Measurements from ENCODE around the gene ANKRD23. TPM values are rescaled to one million over a fixed set of nuclear protein-coding genes. Genes with fewer than 3 reads are reported as not detected.
A peak's percentile ranks its signal among the peaks of the same experiment; 100 is the strongest.

The ANKRD23 gene
- total and polyA plus RNA-seq, 2 of the 13 experiments (the other 11 are each of a cell fraction or from before 2014, with no cell fraction given) = 1.5 to 1.6 TPM

DNA sequence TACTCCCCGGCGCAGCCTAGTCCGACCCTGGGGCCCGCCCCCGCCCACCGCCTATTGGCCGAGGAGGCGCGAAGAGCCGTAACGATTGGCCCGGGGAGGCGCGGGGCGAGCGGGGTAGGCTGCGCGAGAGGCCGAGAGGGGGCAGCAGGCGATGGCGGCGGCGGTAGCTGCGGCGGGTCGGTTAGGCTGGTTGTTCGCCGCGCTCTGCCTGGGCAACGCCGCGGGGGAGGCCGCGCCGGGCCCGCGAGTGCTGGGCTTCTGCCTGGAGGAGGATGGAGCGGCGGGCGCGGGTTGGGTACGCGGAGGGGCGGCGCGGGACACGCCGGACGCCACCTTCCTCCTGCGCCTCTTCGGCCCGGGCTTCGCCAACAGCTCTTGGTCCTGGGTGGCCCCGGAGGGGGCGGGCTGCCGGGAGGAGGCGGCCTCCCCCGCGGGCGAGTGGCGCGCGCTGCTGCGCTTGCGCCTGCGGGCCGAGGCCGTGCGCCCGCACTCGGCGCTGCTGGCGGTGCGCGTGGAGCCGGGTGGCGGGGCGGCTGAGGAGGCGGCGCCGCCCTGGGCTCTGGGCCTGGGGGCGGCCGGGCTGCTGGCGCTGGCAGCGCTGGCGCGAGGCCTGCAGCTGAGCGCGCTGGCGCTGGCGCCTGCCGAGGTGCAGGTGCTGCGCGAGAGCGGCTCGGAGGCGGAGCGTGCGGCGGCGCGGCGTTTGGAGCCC lies 27.5 kb downstream of the ANKRD23 start, which contains the start of gene CNNM3 (continued):
- TF ChIP-seq ZNF121 (CRISPR knock-in tag; IDR thresholded peaks at IDR 0.05) (0 out of 2 replicates have a peak, but pooled peaks have one; percentile 52), ZNF629 (CRISPR knock-in tag; conservative IDR thresholded peaks at IDR 0.05) (no peak), CHD4 (IDR thresholded peaks at IDR 0.05; ENCODE audit: borderline replicate concordance, low read length) (no peak), FOXK2 (IDR thresholded peaks at IDR 0.05) (peak; percentile 30; the same call in 1 of the 2 replicates), ZSCAN29 (CRISPR knock-in tag; conservative IDR thresholded peaks at IDR 0.05) (peak; percentile 77; the same call in 1 of the 2 replicates), ZNF382 (CRISPR knock-in tag; IDR thresholded peaks at IDR 0.05; ENCODE audit: borderline replicate concordance) (no peak), ZNF850 (CRISPR knock-in tag; conservative IDR thresholded peaks at IDR 0.05) (no peak; the same call in 1 of the 2 replicates), PHF20 (CRISPR knock-in tag; IDR thresholded peaks at IDR 0.05) (peak; percentile 74), ETV5 (CRISPR knock-in tag; IDR thresholded peaks at IDR 0.05; ENCODE audit: borderline replicate concordance) (no peak), RXRB (CRISPR knock-in tag; IDR thresholded peaks at IDR 0.05; ENCODE audit: borderline replicate concordance) (peak; percentile 16), ZNF235 (CRISPR knock-in tag; IDR thresholded peaks at IDR 0.05; ENCODE audit: borderline replicate concordance) (peak; percentile 79; the same call in 1 of the 2 replicates), U2AF1 (optimal IDR thresholded peaks at IDR 0.05; ENCODE audit: low read depth, low read length) (peak; percentile 44), ZFP36 (IDR thresholded peaks at IDR 0.05; ENCODE audit: borderline replicate concordance, low read depth, low read length, partially characterized antibody) (peak; percentile 91)
- TF ChIP-seq, protein P1, sequence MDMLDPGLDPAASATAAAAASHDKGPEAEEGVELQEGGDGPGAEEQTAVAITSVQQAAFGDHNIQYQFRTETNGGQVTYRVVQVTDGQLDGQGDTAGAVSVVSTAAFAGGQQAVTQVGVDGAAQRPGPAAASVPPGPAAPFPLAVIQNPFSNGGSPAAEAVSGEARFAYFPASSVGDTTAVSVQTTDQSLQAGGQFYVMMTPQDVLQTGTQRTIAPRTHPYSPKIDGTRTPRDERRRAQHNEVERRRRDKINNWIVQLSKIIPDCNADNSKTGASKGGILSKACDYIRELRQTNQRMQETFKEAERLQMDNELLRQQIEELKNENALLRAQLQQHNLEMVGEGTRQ (IDR thresholded peaks at IDR 0.05; ENCODE audit: low read depth, low read length) = no peak
- TF ChIP-seq, protein P1 (CRISPR knock-in tag; IDR thresholded peaks at IDR 0.05; ENCODE audit: borderline replicate concordance) = no peak
- TF ChIP-seq, protein P2, sequence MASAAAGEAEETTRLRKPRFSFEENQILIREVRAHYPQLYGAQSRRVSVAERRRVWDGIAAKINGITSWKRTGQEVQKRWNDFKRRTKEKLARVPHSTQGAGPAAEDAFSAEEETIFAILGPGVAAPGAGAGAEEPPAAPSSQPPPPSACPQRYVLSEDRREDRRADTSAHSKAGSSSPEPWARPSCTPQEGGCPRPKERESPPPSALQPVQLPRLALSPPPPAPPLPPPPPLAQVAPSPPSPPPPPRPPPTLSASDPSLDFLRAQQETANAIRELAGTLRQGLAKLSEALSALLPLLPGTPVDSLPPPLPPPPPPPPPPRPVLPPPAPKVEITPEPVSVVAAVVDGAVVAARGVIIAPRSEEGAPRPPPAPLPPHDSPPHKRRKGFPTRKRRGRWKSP (CRISPR knock-in tag; IDR thresholded peaks at IDR 0.05) = peak; percentile 98
- TF ChIP-seq, protein P3, sequence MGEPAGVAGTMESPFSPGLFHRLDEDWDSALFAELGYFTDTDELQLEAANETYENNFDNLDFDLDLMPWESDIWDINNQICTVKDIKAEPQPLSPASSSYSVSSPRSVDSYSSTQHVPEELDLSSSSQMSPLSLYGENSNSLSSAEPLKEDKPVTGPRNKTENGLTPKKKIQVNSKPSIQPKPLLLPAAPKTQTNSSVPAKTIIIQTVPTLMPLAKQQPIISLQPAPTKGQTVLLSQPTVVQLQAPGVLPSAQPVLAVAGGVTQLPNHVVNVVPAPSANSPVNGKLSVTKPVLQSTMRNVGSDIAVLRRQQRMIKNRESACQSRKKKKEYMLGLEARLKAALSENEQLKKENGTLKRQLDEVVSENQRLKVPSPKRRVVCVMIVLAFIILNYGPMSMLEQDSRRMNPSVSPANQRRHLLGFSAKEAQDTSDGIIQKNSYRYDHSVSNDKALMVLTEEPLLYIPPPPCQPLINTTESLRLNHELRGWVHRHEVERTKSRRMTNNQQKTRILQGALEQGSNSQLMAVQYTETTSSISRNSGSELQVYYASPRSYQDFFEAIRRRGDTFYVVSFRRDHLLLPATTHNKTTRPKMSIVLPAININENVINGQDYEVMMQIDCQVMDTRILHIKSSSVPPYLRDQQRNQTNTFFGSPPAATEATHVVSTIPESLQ (CRISPR knock-in tag; conservative IDR thresholded peaks at IDR 0.05) = no peak
- TF ChIP-seq, protein P4, sequence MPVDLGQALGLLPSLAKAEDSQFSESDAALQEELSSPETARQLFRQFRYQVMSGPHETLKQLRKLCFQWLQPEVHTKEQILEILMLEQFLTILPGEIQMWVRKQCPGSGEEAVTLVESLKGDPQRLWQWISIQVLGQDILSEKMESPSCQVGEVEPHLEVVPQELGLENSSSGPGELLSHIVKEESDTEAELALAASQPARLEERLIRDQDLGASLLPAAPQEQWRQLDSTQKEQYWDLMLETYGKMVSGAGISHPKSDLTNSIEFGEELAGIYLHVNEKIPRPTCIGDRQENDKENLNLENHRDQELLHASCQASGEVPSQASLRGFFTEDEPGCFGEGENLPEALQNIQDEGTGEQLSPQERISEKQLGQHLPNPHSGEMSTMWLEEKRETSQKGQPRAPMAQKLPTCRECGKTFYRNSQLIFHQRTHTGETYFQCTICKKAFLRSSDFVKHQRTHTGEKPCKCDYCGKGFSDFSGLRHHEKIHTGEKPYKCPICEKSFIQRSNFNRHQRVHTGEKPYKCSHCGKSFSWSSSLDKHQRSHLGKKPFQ (CRISPR knock-in tag; IDR thresholded peaks at IDR 0.05; ENCODE audit: insufficient replicate concordance) = peak; percentile 61
- TF ChIP-seq, protein P5, sequence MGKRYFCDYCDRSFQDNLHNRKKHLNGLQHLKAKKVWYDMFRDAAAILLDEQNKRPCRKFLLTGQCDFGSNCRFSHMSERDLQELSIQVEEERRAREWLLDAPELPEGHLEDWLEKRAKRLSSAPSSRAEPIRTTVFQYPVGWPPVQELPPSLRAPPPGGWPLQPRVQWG (CRISPR knock-in tag; IDR thresholded peaks at IDR 0.05; ENCODE audit: borderline replicate concordance, low read depth) = no peak

All from HepG2 (cell line).